ENCODE results near the gene USP7. TPM values are rescaled to one million over a fixed set of nuclear protein-coding genes. Genes with fewer than 3 reads are reported as not detected.

Gene USP7
- total RNA-seq, 4 donors from 2014 or later, result 62.5 to 109 (median 89.1) TPM

DNA sequence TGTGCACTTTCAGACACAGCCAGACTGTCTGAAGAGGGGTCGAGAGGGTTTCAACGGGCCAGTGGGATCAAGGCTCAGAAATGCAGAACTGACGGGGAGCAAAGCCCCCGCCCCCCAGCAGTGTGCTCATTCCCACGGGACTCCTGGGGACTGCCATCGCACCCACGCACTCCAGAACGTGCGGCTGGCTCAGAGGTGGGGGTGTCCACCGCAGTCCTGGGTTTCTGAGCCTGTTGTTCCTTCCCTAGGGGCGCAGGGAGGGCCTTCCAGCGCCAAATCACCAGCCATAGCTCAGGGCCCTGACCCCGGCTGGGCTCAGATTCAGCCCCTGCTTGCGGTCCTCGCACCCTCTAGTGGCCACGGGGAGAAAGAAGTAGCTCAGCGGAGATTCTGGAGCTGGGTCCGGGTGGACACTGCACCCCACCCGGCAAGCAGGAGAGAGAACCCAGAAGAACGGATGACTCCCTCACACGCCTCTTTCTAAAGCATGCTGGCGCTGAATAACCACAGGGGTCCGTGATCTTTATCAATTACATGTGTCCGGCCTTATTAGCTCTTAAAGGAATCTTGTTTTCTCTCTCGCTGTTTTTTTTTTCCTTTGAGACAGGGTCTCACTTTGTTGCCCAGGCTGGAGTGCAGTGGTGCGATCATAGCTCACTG lies 45.0 kb upstream of the USP7 start:
- Histone ChIP-seq H3K27me3 (peaks cover 0 to 20% (median 0%) of the 10 kb centered on the region in 4 donors), H3K9me3 (no peaks in the 10 kb centered on the region), H3K4me3 (peak overlapping the region; percentile 10 to 56 (median 30)), H3K27ac (peak overlapping the region in 1 of 4 donors; percentile 18), H3K4me1 (peaks cover 4 to 27% (median 8%) of the 10 kb centered on the region in 3 donors), H3K36me3 (no peaks in the 10 kb centered on the region)
- 9 to 14% methylated on average over 15 of the region's 26 CpGs for WGBS, 2 donors
- no peak for TF ChIP-seq POLR2A (IDR thresholded peaks at IDR 0.05)
- TF ChIP-seq CTCF (IDR thresholded peaks at IDR 0.05), result peak; percentile 64 to 89 (median 80)
- no peak for DNase-seq
- intact Hi-C loops (cut with DNase I), result loop anchor here (10.0 kb wide), 2 partner anchors 94 to 116 kb away; no protein-coding TSS in a partner anchor

DNA sequence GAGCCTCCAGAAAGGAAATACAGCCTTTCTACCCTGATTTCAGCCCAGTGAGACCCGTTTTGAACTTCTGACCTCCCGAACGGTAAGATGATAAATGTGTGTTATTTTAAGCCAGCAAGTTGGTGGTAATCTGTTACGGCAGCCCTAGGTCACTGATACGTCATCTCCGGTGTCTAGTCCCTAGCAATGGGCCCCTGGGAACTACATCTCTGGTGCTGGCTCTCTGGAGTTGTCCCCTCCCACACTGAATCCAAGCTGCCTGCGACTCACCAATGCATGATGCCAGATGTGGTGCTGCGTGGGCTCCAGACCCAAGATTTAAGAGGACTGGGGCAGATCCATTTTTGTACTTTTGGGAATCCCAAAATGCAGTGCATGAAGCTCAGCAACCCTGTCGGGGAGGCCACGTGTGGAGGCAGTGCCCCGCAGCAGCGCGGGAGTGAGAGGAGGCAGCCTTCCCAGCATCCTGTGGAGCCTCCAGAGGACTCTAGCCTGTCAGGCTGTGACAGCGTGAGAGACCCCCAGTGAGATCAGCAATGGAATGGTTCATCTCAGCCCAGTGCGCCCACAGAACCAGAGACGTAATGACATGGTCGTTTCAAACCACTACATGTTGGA lies 43.6 kb upstream of the USP7 start:
- no peaks in the 10 kb centered on the region for H3K36me3 ChIP-seq
- H3K9me3 ChIP-seq, result no peaks in the 10 kb centered on the region
- H3K27me3 ChIP-seq, result peaks cover 0 to 6% (median 0%) of the 10 kb centered on the region in 4 donors
- no peak for DNase-seq
- 68 to 69% methylated on average over 10 to 12 of the region's 17 CpGs for WGBS, 2 donors
- TF ChIP-seq POLR2A (IDR thresholded peaks at IDR 0.05), result no peak
- no peak for TF ChIP-seq CTCF (IDR thresholded peaks at IDR 0.05)
- H3K4me3 ChIP-seq, result no peak overlapping the region
- H3K27ac ChIP-seq, result no peak overlapping the region
- intact Hi-C loops (cut with DNase I), result loop anchor here (10.0 kb wide), 2 partner anchors 92 to 118 kb away; no protein-coding TSS in a partner anchor
- peaks cover 4 to 34% (median 8%) of the 10 kb centered on the region in 3 donors for H3K4me1 ChIP-seq

DNA sequence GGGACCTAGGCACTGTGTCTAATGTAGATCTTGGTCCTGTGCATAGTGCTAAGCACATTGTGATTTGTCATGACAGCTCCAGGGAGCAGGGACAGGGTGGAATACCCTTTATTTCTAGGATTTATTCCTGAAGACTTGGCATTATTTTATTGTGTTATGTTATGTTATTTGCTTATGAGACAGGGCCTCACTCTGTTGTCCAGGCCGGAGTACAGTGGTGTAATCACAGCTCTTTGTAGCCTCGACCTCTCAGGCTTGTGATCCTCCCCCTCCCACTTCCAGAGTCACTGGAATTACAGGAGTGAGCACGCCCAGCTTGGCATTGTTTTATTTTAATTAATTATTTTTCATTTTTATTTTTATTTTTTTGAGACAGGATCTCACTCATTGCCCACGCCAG lies 40.5 kb upstream of the USP7 start:
- TF ChIP-seq CTCF (IDR thresholded peaks at IDR 0.05), result no peak
- no peak for TF ChIP-seq POLR2A (IDR thresholded peaks at IDR 0.05)
- H3K27me3 ChIP-seq, result peaks cover 0 to 1% (median 0%) of the 10 kb centered on the region in 4 donors
- H3K9me3 ChIP-seq, result no peaks in the 10 kb centered on the region
- intact Hi-C loops (cut with DNase I), result loop anchor here (10.0 kb wide), 2 partner anchors 89 to 121 kb away; no protein-coding TSS in a partner anchor
- WGBS, 2 donors, result 54 to 62% methylated on average over 4 of the region's 4 CpGs
- H3K36me3 ChIP-seq, result no peaks in the 10 kb centered on the region
- H3K4me1 ChIP-seq, result peaks cover 4 to 34% (median 8%) of the 10 kb centered on the region in 3 donors
- no peak overlapping the region for H3K4me3 ChIP-seq
- DNase-seq, result no peak
- peak overlapping the region in 3 of 4 donors; percentile 22 to 76 (median 49) for H3K27ac ChIP-seq

GRCh38 chr16:9003763-9004162 lies 40.1 kb upstream of the USP7 start:
- no peaks in the 10 kb centered on the region for H3K36me3 ChIP-seq
- H3K4me3 ChIP-seq, result no peak overlapping the region
- peaks cover 4 to 30% (median 4%) of the 10 kb centered on the region in 3 donors for H3K4me1 ChIP-seq
- intact Hi-C loops (cut with DNase I), result loop anchor here (10.0 kb wide), 2 partner anchors 89 to 121 kb away; no protein-coding TSS in a partner anchor
- TF ChIP-seq CTCF (IDR thresholded peaks at IDR 0.05) (no peak), POLR2A (IDR thresholded peaks at IDR 0.05) (no peak)
- 73 to 86% methylated on average over 3 of the region's 3 CpGs for WGBS, 2 donors
- H3K27ac ChIP-seq, result peak overlapping the region in 3 of 4 donors; percentile 22 to 76 (median 49)
- no peaks in the 10 kb centered on the region for H3K9me3 ChIP-seq
- DNase-seq, result no peak
- no peaks in the 10 kb centered on the region for H3K27me3 ChIP-seq

DNA sequence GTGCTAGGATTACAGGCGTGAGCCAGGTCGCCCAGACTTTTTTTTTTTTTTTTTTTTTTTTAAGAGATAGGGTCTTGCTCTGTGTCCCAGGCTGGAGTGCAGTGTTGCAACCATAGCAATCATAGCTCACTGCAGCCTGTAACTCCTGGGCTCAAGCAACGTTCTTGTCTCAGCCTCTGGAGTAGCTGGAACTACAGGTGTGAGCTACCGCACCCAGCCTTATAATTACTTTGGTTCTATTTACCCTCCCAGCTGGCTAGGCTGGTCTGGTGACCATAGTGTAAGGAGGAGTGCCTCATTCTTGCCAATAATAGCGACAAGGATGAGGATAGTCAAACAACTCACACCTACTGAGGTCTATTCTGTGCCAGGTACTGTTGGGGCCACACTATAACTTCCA lies 39.6 kb upstream of the USP7 start:
- Histone ChIP-seq H3K27ac (peak overlapping the region in 3 of 4 donors; percentile 47 to 76 (median 53)), H3K9me3 (no peaks in the 10 kb centered on the region), H3K27me3 (no peaks in the 10 kb centered on the region), H3K36me3 (no peaks in the 10 kb centered on the region), H3K4me1 (peaks cover 0 to 30% (median 0%) of the 10 kb centered on the region in 3 donors), H3K4me3 (no peak overlapping the region)
- WGBS, 2 donors, result 55 to 63% methylated on average over 5 of the region's 5 CpGs
- DNase-seq, result no peak
- intact Hi-C loops (cut with DNase I), result loop anchor here (10.0 kb wide), 2 partner anchors 89 to 121 kb away; no protein-coding TSS in a partner anchor
- TF ChIP-seq POLR2A (IDR thresholded peaks at IDR 0.05) (no peak), CTCF (IDR thresholded peaks at IDR 0.05) (no peak)

All from esophagus squamous epithelium (tissue), 5 donors.